SK-N-SH (cell line): ENCODE measurements around the gene NDUFV2.

Source experiments
- CTCF ChIP-seq: fragments of 200-600 bp; sonication (generic); IDR thresholded peaks from 2 replicates; pipeline ENCODE4 v1.6.1; 2017; ENCODE audit warnings: antibody characterized with exemption, mild to moderate bottlenecking, moderate library complexity
- EZH2phosphoT487 ChIP-seq: fragments of 200-600 bp; sonication (generic); IDR thresholded peaks from 2 replicates; pipeline ENCODE4 v1.6.1; 2017; ENCODE audit warnings: low read depth, mixed run types, mild to moderate bottlenecking, antibody characterized with exemption, moderate library complexity, borderline replicate concordance
- FOXM1 ChIP-seq: IDR thresholded peaks from 2 replicates; pipeline ENCODE4 v1.4.0; 2012; ENCODE audit warnings: low read depth, mild to moderate bottlenecking
- RCOR1 ChIP-seq: fragments of 150-350 bp; IDR thresholded peaks from 2 replicates; pipeline ENCODE4 v1.6.1; 2017; ENCODE audit warnings: antibody characterized with exemption, low read length
- REST ChIP-seq: IDR thresholded peaks from 2 replicates; pipeline ENCODE4 v1.6.1; 2012; ENCODE audit warnings: mild to moderate bottlenecking, low read depth, low read length, moderate library complexity

- TF ChIP-seq CTCF (no peak), RCOR1 (no peak), EZH2phosphoT487 (no peak), FOXM1 (no peak), REST (no peak)
Measured at GRCh38 chr18:9157806-9158205, 55.3 kb downstream of the NDUFV2 start.
